ENCODE results near the gene FHOD3.

The FHOD3 gene

GRCh38 chr18:36296650-36297416 lies 680 bp upstream of the FHOD3 start:
- DNase-seq: no peak

- no peak for DNase-seq
Measured at GRCh38 chr18:36298126-36298741, 721 bp downstream of the FHOD3 start.

GRCh38 chr18:36299015-36299414 lies 1.5 kb downstream of the FHOD3 start:
- DNase-seq: no peak

- DNase-seq: no peak
Measured at GRCh38 chr18:36300211-36300610, 2.7 kb downstream of the FHOD3 start.

- DNase-seq: no peak
Measured at GRCh38 chr18:36301884-36302283, 4.4 kb downstream of the FHOD3 start.

- no peak for DNase-seq
Measured at GRCh38 chr18:36302676-36303075, 5.2 kb downstream of the FHOD3 start.

- DNase-seq: no peak
Measured at GRCh38 chr18:36303211-36303844, 5.8 kb downstream of the FHOD3 start.

- DNase-seq: no peak
Measured at GRCh38 chr18:36304723-36305122, 7.2 kb downstream of the FHOD3 start.

GRCh38 chr18:36305375-36305774 lies 7.9 kb downstream of the FHOD3 start:
- DNase-seq: no peak

GRCh38 chr18:36307513-36307912 lies 10.0 kb downstream of the FHOD3 start:
- DNase-seq: no peak

GRCh38 chr18:36308711-36309435 lies 11.4 kb downstream of the FHOD3 start:
- no peak for DNase-seq

- no peak for DNase-seq
Measured at GRCh38 chr18:36309436-36310391, 12.2 kb downstream of the FHOD3 start.

GRCh38 chr18:36311026-36311570 lies 13.6 kb downstream of the FHOD3 start:
- DNase-seq: no peak

GRCh38 chr18:36312806-36313395 lies 15.4 kb downstream of the FHOD3 start:
- DNase-seq: no peak

- DNase-seq: no peak
Measured at GRCh38 chr18:36314098-36314497, 16.6 kb downstream of the FHOD3 start.

- DNase-seq: no peak
Measured at GRCh38 chr18:36314754-36315153, 17.2 kb downstream of the FHOD3 start.

- DNase-seq: no peak
Measured at GRCh38 chr18:36315736-36316135, 18.2 kb downstream of the FHOD3 start.

GRCh38 chr18:36316246-36316645 lies 18.7 kb downstream of the FHOD3 start:
- no peak for DNase-seq

- DNase-seq: no peak
Measured at GRCh38 chr18:36321658-36322407, 24.3 kb downstream of the FHOD3 start.

GRCh38 chr18:36322408-36322728 lies 24.9 kb downstream of the FHOD3 start:
- no peak for DNase-seq

GRCh38 chr18:36322734-36323133 lies 25.2 kb downstream of the FHOD3 start:
- DNase-seq: no peak
